Measurements from ENCODE around the gene ZNF316. TPM values are rescaled to one million over a fixed set of nuclear protein-coding genes. Genes with fewer than 3 reads are reported as not detected.
A peak's percentile ranks its signal among the peaks of the same experiment; 100 is the strongest.

ZNF316 gene
- total and polyA plus RNA-seq, 12 donors, result 10.6 to 98.1 (median 29.6) TPM

DNA sequence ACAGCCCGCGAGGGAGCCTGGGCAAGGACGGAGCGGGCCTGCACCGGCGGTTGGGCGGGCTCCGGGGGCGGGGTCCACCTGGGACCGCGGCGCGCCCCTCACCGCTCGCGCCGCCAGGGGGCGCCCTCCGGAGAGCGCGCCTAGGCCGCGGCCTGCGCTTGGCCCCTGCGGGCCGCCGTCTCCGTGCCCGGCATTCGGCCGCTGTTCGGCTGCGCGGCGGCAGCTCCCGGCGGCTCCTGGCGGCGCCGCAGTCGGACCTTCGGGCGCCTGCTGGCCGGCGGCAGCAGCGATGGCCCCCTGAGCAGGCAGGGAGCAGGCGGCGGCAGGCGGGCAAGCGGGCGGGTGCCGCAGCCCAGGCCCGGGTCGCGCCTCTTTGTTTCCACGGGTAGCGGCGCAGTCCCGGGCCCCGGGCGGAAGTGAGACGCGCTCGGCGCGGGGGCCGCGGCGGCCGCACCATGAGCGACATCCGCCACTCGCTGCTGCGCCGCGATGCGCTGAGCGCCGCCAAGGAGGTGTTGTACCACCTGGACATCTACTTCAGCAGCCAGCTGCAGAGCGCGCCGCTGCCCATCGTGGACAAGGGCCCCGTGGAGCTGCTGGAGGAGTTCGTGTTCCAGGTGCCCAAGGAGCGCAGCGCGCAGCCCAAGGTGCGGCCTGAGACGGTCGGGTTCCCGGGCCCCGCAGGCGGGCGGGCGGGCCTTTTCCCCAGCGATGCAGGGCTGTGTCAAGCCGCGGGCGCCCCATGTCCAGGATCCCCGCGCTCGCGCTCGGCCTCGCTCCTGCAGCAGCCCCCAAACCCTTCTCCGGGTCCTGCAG lies 47.1 kb upstream of the ZNF316 start, which contains the start of gene INTS15:
Gene INTS15 (plus strand): TSS at position 193 of the 816 bp plus-strand sequence. CDS start 263 bp downstream, at position 456.
- Histone ChIP-seq H3K4me3 (peak within 1 kb of the TSS; percentile 57 to 100 (median 74)), H3K27ac (peak within 1 kb of the TSS; percentile 63 to 97 (median 85)), H3K4me1 (replicated peaks in 1 of 2) (peaks cover 0 to 15% of the 10 kb centered on the region in 2 donors), H3K9me3 (replicated peaks in 1 of 3) (no peaks in the 10 kb centered on the region), H3K27me3 (no peaks in the 10 kb centered on the region), H3K36me3 (replicated peaks in 1 of 2) (peaks cover 0 to 56% of the 10 kb centered on the region in 2 donors)
- intact Hi-C loops (cut with DNase I), result no loop called here
- DNase-seq, result peak; percentile 70 to 84 (median 80)
- 0 to 1% (median 0%) methylated on average over 3 to 107 of the region's 107 CpGs for WGBS, 4 donors
- peak; percentile 80 to 88 for TF ChIP-seq POLR2A (IDR thresholded peaks at IDR 0.05)
- TF ChIP-seq, protein P1, sequence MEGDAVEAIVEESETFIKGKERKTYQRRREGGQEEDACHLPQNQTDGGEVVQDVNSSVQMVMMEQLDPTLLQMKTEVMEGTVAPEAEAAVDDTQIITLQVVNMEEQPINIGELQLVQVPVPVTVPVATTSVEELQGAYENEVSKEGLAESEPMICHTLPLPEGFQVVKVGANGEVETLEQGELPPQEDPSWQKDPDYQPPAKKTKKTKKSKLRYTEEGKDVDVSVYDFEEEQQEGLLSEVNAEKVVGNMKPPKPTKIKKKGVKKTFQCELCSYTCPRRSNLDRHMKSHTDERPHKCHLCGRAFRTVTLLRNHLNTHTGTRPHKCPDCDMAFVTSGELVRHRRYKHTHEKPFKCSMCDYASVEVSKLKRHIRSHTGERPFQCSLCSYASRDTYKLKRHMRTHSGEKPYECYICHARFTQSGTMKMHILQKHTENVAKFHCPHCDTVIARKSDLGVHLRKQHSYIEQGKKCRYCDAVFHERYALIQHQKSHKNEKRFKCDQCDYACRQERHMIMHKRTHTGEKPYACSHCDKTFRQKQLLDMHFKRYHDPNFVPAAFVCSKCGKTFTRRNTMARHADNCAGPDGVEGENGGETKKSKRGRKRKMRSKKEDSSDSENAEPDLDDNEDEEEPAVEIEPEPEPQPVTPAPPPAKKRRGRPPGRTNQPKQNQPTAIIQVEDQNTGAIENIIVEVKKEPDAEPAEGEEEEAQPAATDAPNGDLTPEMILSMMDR (IDR thresholded peaks at IDR 0.05), result peak in 4 of 6 experiments; percentile 8 to 99 (median 92)

- intact Hi-C loops (cut with DNase I), result no loop called here
- peak in 4 of 7 donors; percentile 33 to 62 (median 39) for DNase-seq
- H3K4me1 ChIP-seq (replicated peaks in 1 of 2), result peaks cover 0 to 15% of the 10 kb centered on the region in 2 donors
- peak overlapping the region; percentile 63 to 97 (median 85) for H3K27ac ChIP-seq
- TF ChIP-seq, protein P1 (IDR thresholded peaks at IDR 0.05), result peak in 1 of 6 experiments; percentile 17
- TF ChIP-seq POLR2A (IDR thresholded peaks at IDR 0.05), result no peak
- peaks cover 0 to 56% of the 10 kb centered on the region in 2 donors for H3K36me3 ChIP-seq (replicated peaks in 1 of 2)
- 5 to 10% (median 8%) methylated on average over 9 to 10 of the region's 10 CpGs for WGBS, 4 donors
- peak overlapping the region in 3 of 4 donors; percentile 57 to 100 (median 66) for H3K4me3 ChIP-seq
- H3K9me3 ChIP-seq (replicated peaks in 1 of 3), result no peaks in the 10 kb centered on the region
- H3K27me3 ChIP-seq, result no peaks in the 10 kb centered on the region
Observed at GRCh38 chr7:6590645-6591110, 46.4 kb upstream of the ZNF316 start.

DNA sequence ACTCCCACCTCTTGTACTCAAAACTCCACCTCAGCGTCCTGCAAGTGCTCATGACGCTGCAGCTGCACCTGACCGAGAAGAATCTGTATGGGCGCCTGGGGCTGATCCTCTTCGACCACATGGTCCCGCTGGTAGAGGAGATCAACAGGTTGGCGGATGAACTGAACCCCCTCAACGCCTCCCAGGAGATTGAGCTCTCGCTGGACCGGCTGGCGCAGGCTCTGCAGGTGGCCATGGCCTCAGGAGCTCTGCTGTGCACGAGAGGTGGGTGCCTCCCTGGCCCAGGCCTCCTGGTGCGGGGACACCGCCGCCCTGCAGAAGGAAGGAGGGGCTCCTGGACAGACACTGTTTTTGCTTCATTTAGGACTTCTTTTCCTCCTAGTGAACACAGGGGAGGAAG lies 37.0 kb upstream of the ZNF316 start:
- Histone ChIP-seq H3K4me3 (no peak overlapping the region), H3K27me3 (no peaks in the 10 kb centered on the region), H3K9me3 (replicated peaks in 1 of 3) (no peaks in the 10 kb centered on the region), H3K27ac (no peak overlapping the region), H3K4me1 (replicated peaks in 1 of 2) (no peaks in the 10 kb centered on the region), H3K36me3 (replicated peaks in 1 of 2) (peaks cover 0 to 88% of the 10 kb centered on the region in 2 donors)
- intact Hi-C loops (cut with DNase I), result no loop called here
- no peak for DNase-seq
- 88 to 100% (median 94%) methylated on average over 4 to 15 of the region's 15 CpGs for WGBS, 4 donors
- TF ChIP-seq POLR2A (IDR thresholded peaks at IDR 0.05), result no peak
- TF ChIP-seq, protein P1 (IDR thresholded peaks at IDR 0.05), result no peak

DNA sequence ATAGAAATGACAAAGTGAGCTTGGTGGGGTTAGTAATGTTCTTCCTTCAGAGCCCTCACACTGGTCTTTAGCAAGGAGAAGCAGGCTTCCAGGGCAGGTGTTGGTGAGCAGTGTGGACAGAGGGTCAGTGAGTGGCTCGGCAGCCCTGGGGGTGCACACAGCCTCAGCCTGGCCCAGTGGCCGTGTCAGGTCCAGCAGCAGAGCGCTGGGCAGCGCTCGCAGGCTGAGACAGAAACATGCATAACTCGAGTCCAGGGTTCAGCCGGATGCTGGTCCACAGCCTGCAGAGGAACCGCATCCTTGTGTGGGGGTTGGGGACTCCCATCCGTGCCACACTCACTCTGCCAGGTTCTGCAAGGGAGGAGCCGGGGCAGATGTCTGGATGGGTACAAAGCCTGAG lies 32.7 kb upstream of the ZNF316 start:
- WGBS, 4 donors, result 89 to 95% (median 92%) methylated on average over 7 to 10 of the region's 10 CpGs
- TF ChIP-seq, protein P1 (IDR thresholded peaks at IDR 0.05), result no peak
- TF ChIP-seq POLR2A (IDR thresholded peaks at IDR 0.05), result no peak
- Histone ChIP-seq H3K9me3 (replicated peaks in 1 of 3) (no peaks in the 10 kb centered on the region), H3K36me3 (replicated peaks in 1 of 2) (peaks cover 0 to 70% of the 10 kb centered on the region in 2 donors), H3K4me1 (replicated peaks in 1 of 2) (no peaks in the 10 kb centered on the region), H3K27ac (no peak overlapping the region), H3K4me3 (no peak overlapping the region), H3K27me3 (no peaks in the 10 kb centered on the region)
- intact Hi-C loops (cut with DNase I), result no loop called here
- DNase-seq, result no peak
